ENCODE data around the gene FAM83C.

The FAM83C gene

DNA sequence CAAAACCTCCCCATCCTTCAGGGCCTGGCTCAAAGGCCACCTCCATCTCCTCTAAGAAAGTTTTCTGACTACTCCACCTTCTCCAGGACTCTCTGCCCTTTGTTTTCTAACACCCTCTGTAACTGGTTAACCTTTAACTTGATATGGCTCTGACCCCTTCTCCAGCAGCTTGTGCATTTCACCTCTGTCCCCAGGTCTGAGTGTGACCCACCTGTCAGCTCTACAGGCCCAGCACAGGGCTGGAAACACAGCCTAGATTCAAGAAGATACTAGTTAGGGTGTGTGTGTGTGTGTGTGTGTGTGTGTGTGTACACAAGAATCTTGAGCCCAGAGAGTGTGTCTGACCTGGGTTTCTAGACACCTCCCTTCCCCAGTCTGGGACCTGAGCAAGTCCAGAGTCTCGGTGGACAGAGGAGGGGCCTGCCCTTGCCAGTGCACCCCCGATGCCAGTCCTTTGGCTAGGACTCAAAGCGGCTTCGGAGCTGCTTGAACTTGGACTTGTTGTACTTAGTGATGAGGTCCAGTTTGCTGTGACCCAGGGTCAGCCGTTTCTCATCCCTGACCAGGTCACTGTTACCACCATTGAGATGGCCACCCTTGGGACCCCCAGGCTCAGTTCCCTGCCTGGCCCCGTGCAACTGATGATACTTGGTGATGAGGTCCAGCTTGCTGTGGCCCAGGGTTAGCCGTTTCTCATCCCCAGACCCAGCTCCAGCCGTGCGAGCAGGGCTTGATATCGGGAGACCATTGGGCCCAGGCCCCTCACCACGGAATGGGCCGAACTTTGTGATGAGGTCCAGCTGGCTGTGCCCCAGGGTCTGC lies 5.9 kb downstream of the FAM83C start:
- Mint-ChIP-seq H3K27me3 (no peaks in the 10 kb centered on the region), H3K9me3 (no peaks in the 10 kb centered on the region), H3K27ac (peak overlapping the region; percentile 89), H3K36me3 (ENCODE audit: low read depth) (peaks cover 32% of the 10 kb centered on the region), H3K4me1 (ENCODE audit: low read depth) (peaks cover 35% of the 10 kb centered on the region), H3K4me3 (peak overlapping the region; percentile 83)
- DNase-seq: no peak

GRCh38 chr20:35285806-35286076 lies 6.5 kb downstream of the FAM83C start:
- Mint-ChIP-seq H3K4me3 (peak overlapping the region; percentile 83), H3K27ac (peak overlapping the region; percentile 89), H3K36me3 (ENCODE audit: low read depth) (peaks cover 36% of the 10 kb centered on the region), H3K4me1 (ENCODE audit: low read depth) (peaks cover 35% of the 10 kb centered on the region), H3K27me3 (no peaks in the 10 kb centered on the region), H3K9me3 (no peaks in the 10 kb centered on the region)
- no peak for DNase-seq

GRCh38 chr20:35284992-35285805 lies 7.0 kb downstream of the FAM83C start:
- DNase-seq: no peak
- Mint-ChIP-seq H3K27ac (peak overlapping the region; percentile 89), H3K4me3 (peak overlapping the region; percentile 83)

GRCh38 chr20:35284267-35284991 lies 7.8 kb downstream of the FAM83C start, which contains the start of gene EIF6:
TSS of gene EIF6 (minus strand) at chr20:35284772. CDS start at chr20:35284487, 285 bp downstream.
- Mint-ChIP-seq H3K36me3 (ENCODE audit: low read depth) (peaks cover 50% of the 10 kb centered on the region), H3K27me3 (no peaks in the 10 kb centered on the region), H3K27ac (peak within 1 kb of the TSS; percentile 89), H3K4me3 (peak within 1 kb of the TSS; percentile 83), H3K9me3 (no peaks in the 10 kb centered on the region), H3K4me1 (ENCODE audit: low read depth) (peaks cover 39% of the 10 kb centered on the region)
- peak; percentile 86 for DNase-seq

More at GRCh38 chr20:35284992-35285805, 7.0 kb downstream of the FAM83C start:
- no peaks in the 10 kb centered on the region for H3K9me3 Mint-ChIP-seq
- peaks cover 36% of the 10 kb centered on the region for H3K4me1 Mint-ChIP-seq (ENCODE audit: low read depth)
- no peaks in the 10 kb centered on the region for H3K27me3 Mint-ChIP-seq
- peaks cover 42% of the 10 kb centered on the region for H3K36me3 Mint-ChIP-seq (ENCODE audit: low read depth)

GRCh38 chr20:35283441-35284266 lies 8.6 kb downstream of the FAM83C start:
- H3K36me3 Mint-ChIP-seq (ENCODE audit: low read depth): peaks cover 57% of the 10 kb centered on the region
- peak overlapping the region; percentile 83 for H3K4me3 Mint-ChIP-seq
- H3K9me3 Mint-ChIP-seq: no peaks in the 10 kb centered on the region
- H3K27ac Mint-ChIP-seq: peak overlapping the region; percentile 89
- peaks cover 39% of the 10 kb centered on the region for H3K4me1 Mint-ChIP-seq (ENCODE audit: low read depth)
- no peak for DNase-seq
- no peaks in the 10 kb centered on the region for H3K27me3 Mint-ChIP-seq

- peaks cover 43% of the 10 kb centered on the region for H3K4me1 Mint-ChIP-seq (ENCODE audit: low read depth)
- no peaks in the 10 kb centered on the region for H3K27me3 Mint-ChIP-seq
- no peaks in the 10 kb centered on the region for H3K9me3 Mint-ChIP-seq
- no peak for DNase-seq
- H3K4me3 Mint-ChIP-seq: no peak overlapping the region
- H3K27ac Mint-ChIP-seq: no peak overlapping the region
- H3K36me3 Mint-ChIP-seq (ENCODE audit: low read depth): peaks cover 74% of the 10 kb centered on the region
Observed at GRCh38 chr20:35281506-35282101, 10.6 kb downstream of the FAM83C start.

DNA sequence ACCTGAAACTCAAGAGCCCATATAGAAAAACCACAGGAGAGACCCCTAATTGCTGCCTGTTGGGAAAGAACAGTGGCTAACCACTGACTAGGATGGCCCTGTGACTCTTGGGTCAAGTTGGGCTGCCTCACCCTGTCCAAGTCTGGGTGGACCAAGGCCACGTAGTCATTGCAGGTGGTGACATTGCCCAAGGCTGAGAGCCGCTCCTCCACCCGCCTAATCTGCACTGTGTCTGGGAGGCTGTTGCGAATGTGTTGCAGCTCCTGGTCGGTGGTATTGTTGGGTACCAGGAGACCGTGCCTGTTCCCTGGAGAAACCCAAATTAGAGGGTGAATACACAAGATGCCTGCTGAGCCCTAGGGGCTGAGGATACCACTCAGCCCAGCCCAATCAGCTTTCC lies 11.7 kb downstream of the FAM83C start:
- no peaks in the 10 kb centered on the region for H3K9me3 Mint-ChIP-seq
- DNase-seq: no peak
- peaks cover 85% of the 10 kb centered on the region for H3K36me3 Mint-ChIP-seq (ENCODE audit: low read depth)
- no peaks in the 10 kb centered on the region for H3K27me3 Mint-ChIP-seq
- no peak overlapping the region for H3K4me3 Mint-ChIP-seq
- peak overlapping the region; percentile 90 for H3K27ac Mint-ChIP-seq
- peaks cover 46% of the 10 kb centered on the region for H3K4me1 Mint-ChIP-seq (ENCODE audit: low read depth)

DNA sequence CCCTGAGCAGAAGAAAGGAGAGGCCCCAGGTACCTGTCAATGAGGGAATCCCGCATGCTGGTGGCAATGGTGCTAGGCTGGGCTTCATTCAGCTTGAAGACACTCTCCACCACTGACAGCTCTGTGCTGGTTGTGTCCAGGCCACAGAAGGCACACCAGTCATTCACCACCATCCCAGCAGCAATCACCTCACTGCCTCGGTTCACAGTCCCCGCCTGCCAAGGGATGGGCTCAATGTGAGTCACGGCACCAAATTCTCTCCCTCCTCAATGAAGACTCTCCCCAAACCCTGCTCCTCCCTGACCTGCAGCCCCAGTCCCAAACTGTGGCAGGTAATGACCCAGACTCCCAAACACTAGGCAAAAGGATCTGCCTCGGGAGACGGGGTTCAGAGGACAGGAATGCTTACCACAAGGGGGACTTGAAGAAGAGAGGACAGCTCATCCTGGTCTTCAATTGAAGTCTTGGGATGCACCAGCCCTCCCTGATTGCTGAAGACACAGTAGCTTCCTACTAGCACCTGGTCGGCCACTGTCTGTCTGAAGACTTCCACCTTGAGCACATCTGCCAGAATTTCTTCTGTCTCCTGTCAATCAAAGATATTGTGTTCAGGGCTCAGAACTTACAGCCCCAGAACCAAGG lies 12.6 kb downstream of the FAM83C start:
- no peaks in the 10 kb centered on the region for H3K9me3 Mint-ChIP-seq
- H3K4me3 Mint-ChIP-seq: no peak overlapping the region
- peaks cover 89% of the 10 kb centered on the region for H3K36me3 Mint-ChIP-seq (ENCODE audit: low read depth)

GRCh38 chr20:35279040-35279439 lies 13.2 kb downstream of the FAM83C start:
- Mint-ChIP-seq H3K27me3 (no peaks in the 10 kb centered on the region), H3K9me3 (no peaks in the 10 kb centered on the region), H3K4me3 (no peak overlapping the region), H3K27ac (peak overlapping the region; percentile 90), H3K36me3 (ENCODE audit: low read depth) (peaks cover 89% of the 10 kb centered on the region), H3K4me1 (ENCODE audit: low read depth) (peaks cover 39% of the 10 kb centered on the region)
- no peak for DNase-seq

More for the DNA sequence above, 12.6 kb downstream of the FAM83C start:
- Mint-ChIP-seq H3K27me3 (no peaks in the 10 kb centered on the region), H3K4me1 (ENCODE audit: low read depth) (peaks cover 39% of the 10 kb centered on the region), H3K27ac (peak overlapping the region; percentile 90)
- DNase-seq: no peak

- peak within 1 kb of the TSS; percentile 98 for H3K27ac Mint-ChIP-seq
- H3K9me3 Mint-ChIP-seq: no peaks in the 10 kb centered on the region
- peaks cover 90% of the 10 kb centered on the region for H3K36me3 Mint-ChIP-seq (ENCODE audit: low read depth)
- H3K4me1 Mint-ChIP-seq (ENCODE audit: low read depth): peaks cover 29% of the 10 kb centered on the region
- H3K27me3 Mint-ChIP-seq: no peaks in the 10 kb centered on the region
- H3K4me3 Mint-ChIP-seq: peak within 1 kb of the TSS; percentile 97
- peak; percentile 92 for DNase-seq
Observed at GRCh38 chr20:35277531-35278395, 14.5 kb downstream of the FAM83C start, which contains the start of gene MMP24OS. TSS of gene MMP24OS (minus strand) at chr20:35278122. CDS start at chr20:35277929, 193 bp downstream.

DNA sequence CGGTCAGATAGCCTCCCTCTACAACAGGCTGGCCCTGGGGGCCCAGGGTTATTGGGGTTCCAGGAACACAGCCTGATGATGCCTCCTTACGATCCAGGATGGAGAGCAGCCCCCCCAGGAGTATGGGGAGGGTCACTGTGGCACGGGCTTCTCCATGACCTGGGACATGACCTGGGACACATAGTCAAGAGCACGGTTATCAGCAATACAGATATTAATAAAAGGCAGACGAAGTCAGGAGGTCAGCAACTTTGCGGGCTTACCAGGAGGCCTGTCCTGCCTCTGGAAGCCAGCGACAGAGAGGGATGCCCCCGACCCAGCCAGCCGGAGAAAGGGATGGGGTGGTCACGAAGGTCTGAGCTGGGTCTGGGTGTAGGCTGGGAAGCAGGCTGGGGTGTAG lies 15.1 kb downstream of the FAM83C start:
- peaks cover 22% of the 10 kb centered on the region for H3K4me1 Mint-ChIP-seq (ENCODE audit: low read depth)
- DNase-seq: no peak
- H3K9me3 Mint-ChIP-seq: no peaks in the 10 kb centered on the region
- peak overlapping the region; percentile 98 for H3K27ac Mint-ChIP-seq
- H3K4me3 Mint-ChIP-seq: peak overlapping the region; percentile 97
- no peaks in the 10 kb centered on the region for H3K27me3 Mint-ChIP-seq
- H3K36me3 Mint-ChIP-seq (ENCODE audit: low read depth): peaks cover 84% of the 10 kb centered on the region

DNA sequence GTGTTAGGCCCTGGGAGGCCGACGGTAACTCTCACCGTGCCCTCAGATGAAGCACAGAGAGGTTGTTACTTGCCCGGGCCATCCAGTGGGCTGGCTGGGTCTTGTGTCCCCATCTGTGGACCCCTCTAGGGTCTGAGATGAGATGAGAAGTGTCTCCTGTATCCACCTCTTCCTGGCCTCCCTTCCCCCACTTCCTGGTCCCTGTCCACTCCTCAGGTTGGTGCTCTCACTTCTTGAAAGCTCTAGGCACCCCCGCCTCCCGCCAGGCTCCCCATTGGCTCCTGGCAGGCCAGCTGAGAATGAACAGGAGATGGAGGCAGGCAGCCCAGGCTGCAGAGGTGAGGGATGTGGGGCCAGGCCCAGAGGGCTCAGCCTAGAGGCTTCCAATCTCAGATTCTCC lies 15.8 kb downstream of the FAM83C start:
- Mint-ChIP-seq H3K27me3 (no peaks in the 10 kb centered on the region), H3K36me3 (ENCODE audit: low read depth) (peaks cover 83% of the 10 kb centered on the region)

More for the DNA sequence above, 15.8 kb downstream of the FAM83C start:
- Mint-ChIP-seq H3K4me1 (ENCODE audit: low read depth) (peaks cover 17% of the 10 kb centered on the region), H3K9me3 (no peaks in the 10 kb centered on the region), H3K27ac (peak overlapping the region; percentile 98), H3K4me3 (peak overlapping the region; percentile 97)
- DNase-seq: no peak
